ENCODE measurements around the gene TCF4. TPM values are rescaled to one million over a fixed set of nuclear protein-coding genes. Genes with fewer than 3 reads are reported as not detected.
A peak's percentile ranks its signal among the peaks of the same experiment; 100 is the strongest.

TCF4 gene
- total RNA-seq, 1 experiment from 2014 or later: 14.7 TPM

GRCh38 chr18:55245211-55245614 is 342.8 kb downstream of the TCF4 start:
- DNase-seq (ENCODE audit: low read depth): no peak

- DNase-seq (ENCODE audit: low read depth): no peak
These were observed 343.4 kb downstream of the TCF4 start for GRCh38 chr18:55244546-55244945.

GRCh38 chr18:55243857-55244256 is 344.1 kb downstream of the TCF4 start:
- DNase-seq (ENCODE audit: low read depth): no peak

- DNase-seq (ENCODE audit: low read depth): no peak
These were observed 344.7 kb downstream of the TCF4 start for GRCh38 chr18:55243255-55243654.

GRCh38 chr18:55240978-55241377 is 347.0 kb downstream of the TCF4 start:
- DNase-seq (ENCODE audit: low read depth): no peak

- DNase-seq (ENCODE audit: low read depth): no peak
These were observed 348.3 kb downstream of the TCF4 start for GRCh38 chr18:55239740-55240139.

- DNase-seq (ENCODE audit: low read depth): no peak
These were observed 350.3 kb downstream of the TCF4 start for GRCh38 chr18:55237660-55238059.

GRCh38 chr18:55236150-55236931 is 351.7 kb downstream of the TCF4 start:
- no peak for DNase-seq (ENCODE audit: low read depth)

GRCh38 chr18:55235094-55235461 is 352.9 kb downstream of the TCF4 start:
- no peak for DNase-seq (ENCODE audit: low read depth)

- peak; percentile 77 for DNase-seq (ENCODE audit: low read depth)
These were observed 353.5 kb downstream of the TCF4 start for GRCh38 chr18:55234366-55235093.

GRCh38 chr18:55233857-55234256 is 354.1 kb downstream of the TCF4 start:
- no peak for DNase-seq (ENCODE audit: low read depth)

GRCh38 chr18:55232506-55232905 is 355.5 kb downstream of the TCF4 start:
- no peak for DNase-seq (ENCODE audit: low read depth)

GRCh38 chr18:55229682-55230081 is 358.3 kb downstream of the TCF4 start:
- DNase-seq (ENCODE audit: low read depth): no peak

GRCh38 chr18:55228707-55229106 is 359.3 kb downstream of the TCF4 start:
- DNase-seq (ENCODE audit: low read depth): no peak

GRCh38 chr18:55228191-55228590 is 359.8 kb downstream of the TCF4 start:
- DNase-seq (ENCODE audit: low read depth): no peak

GRCh38 chr18:55227771-55228170 is 360.2 kb downstream of the TCF4 start:
- DNase-seq (ENCODE audit: low read depth): no peak

- no peak for DNase-seq (ENCODE audit: low read depth)
These were observed 361.9 kb downstream of the TCF4 start for GRCh38 chr18:55226044-55226443.

- no peak for DNase-seq (ENCODE audit: low read depth)
These were observed 363.8 kb downstream of the TCF4 start for GRCh38 chr18:55224086-55224625.

- DNase-seq (ENCODE audit: low read depth): no peak
These were observed 366.4 kb downstream of the TCF4 start for GRCh38 chr18:55221622-55222021.

- no peak for DNase-seq (ENCODE audit: low read depth)
These were observed 367.5 kb downstream of the TCF4 start for GRCh38 chr18:55220523-55220922.

- no peak for DNase-seq (ENCODE audit: low read depth)
These were observed 368.2 kb downstream of the TCF4 start for GRCh38 chr18:55219823-55220222.

- no peak for DNase-seq (ENCODE audit: low read depth)
These were observed 368.9 kb downstream of the TCF4 start for GRCh38 chr18:55219059-55219458.

- no peak for DNase-seq (ENCODE audit: low read depth)
These were observed 373.0 kb downstream of the TCF4 start for GRCh38 chr18:55214969-55215368.
